Measurements from ENCODE around the gene FGF4. TPM values are rescaled to one million over a fixed set of nuclear protein-coding genes. Genes with fewer than 3 reads are reported as not detected.
A peak's percentile ranks its signal among the peaks of the same experiment; 100 is the strongest.

FGF4 gene
- total RNA-seq, 2 donors from 2014 or later, result 0.27 to 3.5 TPM

- H3K27me3 ChIP-seq (ENCODE audit: control insufficient read depth, insufficient read depth, low read length, poor library complexity, severe bottlenecking), result peaks cover 40% of the 10 kb centered on the region
- no peaks in the 10 kb centered on the region for H3K36me3 Mint-ChIP-seq (ENCODE audit: low read depth)
- H3K27me3 Mint-ChIP-seq (ENCODE audit: insufficient read depth), result peaks cover 31% of the 10 kb centered on the region
Measured at GRCh38 chr11:69778373-69778772, 3.2 kb upstream of the FGF4 start.

GRCh38 chr11:69774354-69775162, 583 bp downstream of the FGF4 start:
- TF ChIP-seq CTCF (conservative IDR thresholded peaks at IDR 0.05), result peak; percentile 25
- peaks cover 23% of the 10 kb centered on the region for H3K27me3 Mint-ChIP-seq (ENCODE audit: insufficient read depth)
- Histone ChIP-seq H3K4me3 (ENCODE audit: low read length) (no peak overlapping the region), H3K4me1 (ENCODE audit: control insufficient read depth, insufficient read depth, low read length) (no peaks in the 10 kb centered on the region), H3K27ac (ENCODE audit: low read depth, low read length) (no peak overlapping the region), H3K27me3 (ENCODE audit: control insufficient read depth, insufficient read depth, low read length, poor library complexity, severe bottlenecking) (peaks cover 65% of the 10 kb centered on the region), H3K9me3 (ENCODE audit: control insufficient read depth, low read length) (no peaks in the 10 kb centered on the region), H3K36me3 (ENCODE audit: control insufficient read depth, insufficient read depth, low read length) (no peaks in the 10 kb centered on the region), H3K9ac (ENCODE audit: extremely low read depth, low read length, poor library complexity, severe bottlenecking) (no peak overlapping the region)
- H3K4me3 Mint-ChIP-seq, result peak overlapping the region; percentile 44
- H3K27ac Mint-ChIP-seq, result no peak overlapping the region
- H3K4me1 Mint-ChIP-seq, result peaks cover 22% of the 10 kb centered on the region
- no peaks in the 10 kb centered on the region for H3K36me3 Mint-ChIP-seq (ENCODE audit: low read depth)
- WGBS, 2 experiments (ENCODE audit: insufficient coverage in 1 of 2, insufficient read length in 1 of 2), result 2 to 5% methylated on average over 34 to 107 of the region's 107 CpGs
- DNase-seq, result peak; percentile 80
- peaks cover 1% of the 10 kb centered on the region for H3K9me3 Mint-ChIP-seq

More at GRCh38 chr11:69778373-69778772, 3.2 kb upstream of the FGF4 start:
- H3K9me3 Mint-ChIP-seq, result no peaks in the 10 kb centered on the region
- Histone ChIP-seq H3K9me3 (ENCODE audit: control insufficient read depth, low read length) (no peaks in the 10 kb centered on the region), H3K36me3 (ENCODE audit: control insufficient read depth, insufficient read depth, low read length) (no peaks in the 10 kb centered on the region), H3K9ac (ENCODE audit: extremely low read depth, low read length, poor library complexity, severe bottlenecking) (no peak overlapping the region), H3K27ac (ENCODE audit: low read depth, low read length) (no peak overlapping the region), H3K4me1 (ENCODE audit: control insufficient read depth, insufficient read depth, low read length) (no peaks in the 10 kb centered on the region), H3K4me3 (ENCODE audit: low read length) (no peak overlapping the region)
- 98% methylated on average over 6 to 8 of the region's 8 CpGs for WGBS, 2 experiments (ENCODE audit: insufficient coverage in 1 of 2, insufficient read length in 1 of 2)
- DNase-seq, result no peak
- H3K27ac Mint-ChIP-seq, result no peak overlapping the region
- peaks cover 2% of the 10 kb centered on the region for H3K4me1 Mint-ChIP-seq
- no peak overlapping the region for H3K4me3 Mint-ChIP-seq
- no peak for TF ChIP-seq CTCF (conservative IDR thresholded peaks at IDR 0.05)

- no peaks in the 10 kb centered on the region for H3K36me3 ChIP-seq (ENCODE audit: control insufficient read depth, insufficient read depth, low read length)
- no peak overlapping the region for H3K4me3 ChIP-seq (ENCODE audit: low read length)
- peaks cover 65% of the 10 kb centered on the region for H3K27me3 ChIP-seq (ENCODE audit: control insufficient read depth, insufficient read depth, low read length, poor library complexity, severe bottlenecking)
- no peak overlapping the region for H3K27ac ChIP-seq (ENCODE audit: low read depth, low read length)
- Mint-ChIP-seq H3K4me3 (peak overlapping the region; percentile 44), H3K4me1 (peaks cover 22% of the 10 kb centered on the region), H3K27me3 (ENCODE audit: insufficient read depth) (peaks cover 23% of the 10 kb centered on the region), H3K27ac (no peak overlapping the region), H3K36me3 (ENCODE audit: low read depth) (no peaks in the 10 kb centered on the region), H3K9me3 (peaks cover 3% of the 10 kb centered on the region)
- H3K9ac ChIP-seq (ENCODE audit: extremely low read depth, low read length, poor library complexity, severe bottlenecking), result no peak overlapping the region
- DNase-seq, result peak; percentile 68
- 48 to 53% methylated on average over 13 to 30 of the region's 30 CpGs for WGBS, 2 experiments (ENCODE audit: insufficient coverage in 1 of 2, insufficient read length in 1 of 2)
- no peaks in the 10 kb centered on the region for H3K4me1 ChIP-seq (ENCODE audit: control insufficient read depth, insufficient read depth, low read length)
- TF ChIP-seq CTCF (conservative IDR thresholded peaks at IDR 0.05), result no peak
- H3K9me3 ChIP-seq (ENCODE audit: control insufficient read depth, low read length), result no peaks in the 10 kb centered on the region
Measured at GRCh38 chr11:69773626-69774353, 1.4 kb downstream of the FGF4 start.
